ENCODE results near the gene PCED1B.

Gene PCED1B

GRCh38 chr12:47077206-47078085, 2.0 kb upstream of the PCED1B start:
- Histone ChIP-seq H3K4me1 (ENCODE audit: control insufficient read depth in 2 of 2, insufficient read depth in 2 of 2, low read length in 2 of 2) (peaks cover 0 to 4% of the 10 kb centered on the region in 2 donors), H3K36me3 (ENCODE audit: control insufficient read depth in 2 of 2, insufficient read depth in 2 of 2, low read length in 2 of 2) (no peaks in the 10 kb centered on the region), H3K27me3 (ENCODE audit: control insufficient read depth in 2 of 2, insufficient read depth in 2 of 2, low read length in 2 of 2) (peaks cover 4 to 10% of the 10 kb centered on the region in 2 donors), H3K9me3 (ENCODE audit: control insufficient read depth in 2 of 2, low read length in 2 of 2) (no peaks in the 10 kb centered on the region), H3K9ac (ENCODE audit: low read depth in 1 of 2, low read length in 2 of 2) (no peak overlapping the region), H3K27ac (ENCODE audit: low read depth in 2 of 2, low read length in 2 of 2) (no peak overlapping the region), H3K4me3 (ENCODE audit: low read length in 2 of 2) (peak overlapping the region in 1 of 2 donors; percentile 78)

GRCh38 chr12:47078086-47078395, 1.4 kb upstream of the PCED1B start:
- Histone ChIP-seq H3K36me3 (ENCODE audit: control insufficient read depth in 2 of 2, insufficient read depth in 2 of 2, low read length in 2 of 2) (no peaks in the 10 kb centered on the region), H3K4me3 (ENCODE audit: low read length in 2 of 2) (peak overlapping the region in 1 of 2 donors; percentile 78), H3K9ac (ENCODE audit: low read depth in 1 of 2, low read length in 2 of 2) (no peak overlapping the region), H3K9me3 (ENCODE audit: control insufficient read depth in 2 of 2, low read length in 2 of 2) (no peaks in the 10 kb centered on the region), H3K4me1 (ENCODE audit: control insufficient read depth in 2 of 2, insufficient read depth in 2 of 2, low read length in 2 of 2) (peaks cover 0 to 4% of the 10 kb centered on the region in 2 donors), H3K27me3 (ENCODE audit: control insufficient read depth in 2 of 2, insufficient read depth in 2 of 2, low read length in 2 of 2) (peaks cover 4 to 10% of the 10 kb centered on the region in 2 donors), H3K27ac (ENCODE audit: low read depth in 2 of 2, low read length in 2 of 2) (no peak overlapping the region)

GRCh38 chr12:47078733-47079467, 521 bp upstream of the PCED1B start:
- Histone ChIP-seq H3K9ac (ENCODE audit: low read depth in 1 of 2, low read length in 2 of 2) (peak overlapping the region; percentile 26 to 69), H3K36me3 (ENCODE audit: control insufficient read depth in 2 of 2, insufficient read depth in 2 of 2, low read length in 2 of 2) (no peaks in the 10 kb centered on the region), H3K27ac (ENCODE audit: low read depth in 2 of 2, low read length in 2 of 2) (peak overlapping the region; percentile 27 to 79), H3K4me1 (ENCODE audit: control insufficient read depth in 2 of 2, insufficient read depth in 2 of 2, low read length in 2 of 2) (peaks cover 0 to 4% of the 10 kb centered on the region in 2 donors), H3K4me3 (ENCODE audit: low read length in 2 of 2) (peak overlapping the region; percentile 75 to 78), H3K9me3 (ENCODE audit: control insufficient read depth in 2 of 2, low read length in 2 of 2) (no peaks in the 10 kb centered on the region), H3K27me3 (ENCODE audit: control insufficient read depth in 2 of 2, insufficient read depth in 2 of 2, low read length in 2 of 2) (peaks cover 4 to 10% of the 10 kb centered on the region in 2 donors)

- H3K27ac ChIP-seq (ENCODE audit: low read depth in 2 of 2, low read length in 2 of 2) = peak overlapping the region; percentile 79
- peaks cover 4 to 10% of the 10 kb centered on the region in 2 donors for H3K27me3 ChIP-seq (ENCODE audit: control insufficient read depth in 2 of 2, insufficient read depth in 2 of 2, low read length in 2 of 2)
- peaks cover 0 to 4% of the 10 kb centered on the region in 2 donors for H3K4me1 ChIP-seq (ENCODE audit: control insufficient read depth in 2 of 2, insufficient read depth in 2 of 2, low read length in 2 of 2)
- no peaks in the 10 kb centered on the region for H3K36me3 ChIP-seq (ENCODE audit: control insufficient read depth in 2 of 2, insufficient read depth in 2 of 2, low read length in 2 of 2)
- peak overlapping the region; percentile 69 for H3K9ac ChIP-seq (ENCODE audit: low read depth in 1 of 2, low read length in 2 of 2)
- H3K4me3 ChIP-seq (ENCODE audit: low read length in 2 of 2) = peak overlapping the region; percentile 75 to 78
- H3K9me3 ChIP-seq (ENCODE audit: control insufficient read depth in 2 of 2, low read length in 2 of 2) = no peaks in the 10 kb centered on the region
Observed at GRCh38 chr12:47079981-47080724, 732 bp downstream of the PCED1B start.

GRCh38 chr12:47080725-47081502, 1.5 kb downstream of the PCED1B start:
- Histone ChIP-seq H3K9ac (ENCODE audit: low read depth in 1 of 2, low read length in 2 of 2) (peak overlapping the region; percentile 69), H3K4me3 (ENCODE audit: low read length in 2 of 2) (peak overlapping the region; percentile 75 to 78), H3K27me3 (ENCODE audit: control insufficient read depth in 2 of 2, insufficient read depth in 2 of 2, low read length in 2 of 2) (peaks cover 4 to 10% of the 10 kb centered on the region in 2 donors), H3K4me1 (ENCODE audit: control insufficient read depth in 2 of 2, insufficient read depth in 2 of 2, low read length in 2 of 2) (peaks cover 0 to 4% of the 10 kb centered on the region in 2 donors), H3K9me3 (ENCODE audit: control insufficient read depth in 2 of 2, low read length in 2 of 2) (no peaks in the 10 kb centered on the region), H3K36me3 (ENCODE audit: control insufficient read depth in 2 of 2, insufficient read depth in 2 of 2, low read length in 2 of 2) (no peaks in the 10 kb centered on the region), H3K27ac (ENCODE audit: low read depth in 2 of 2, low read length in 2 of 2) (peak overlapping the region; percentile 79)

- Histone ChIP-seq H3K9ac (ENCODE audit: low read depth in 1 of 2, low read length in 2 of 2) (no peak overlapping the region), H3K9me3 (ENCODE audit: control insufficient read depth in 2 of 2, low read length in 2 of 2) (no peaks in the 10 kb centered on the region), H3K4me3 (ENCODE audit: low read length in 2 of 2) (no peak overlapping the region), H3K27me3 (ENCODE audit: control insufficient read depth in 2 of 2, insufficient read depth in 2 of 2, low read length in 2 of 2) (peaks cover 4 to 10% of the 10 kb centered on the region in 2 donors), H3K4me1 (ENCODE audit: control insufficient read depth in 2 of 2, insufficient read depth in 2 of 2, low read length in 2 of 2) (peaks cover 0 to 4% of the 10 kb centered on the region in 2 donors), H3K36me3 (ENCODE audit: control insufficient read depth in 2 of 2, insufficient read depth in 2 of 2, low read length in 2 of 2) (no peaks in the 10 kb centered on the region), H3K27ac (ENCODE audit: low read depth in 2 of 2, low read length in 2 of 2) (no peak overlapping the region)
Observed at GRCh38 chr12:47082283-47082682, 2.9 kb downstream of the PCED1B start.

GRCh38 chr12:47082796-47083621, 3.6 kb downstream of the PCED1B start:
- no peak overlapping the region for H3K4me3 ChIP-seq (ENCODE audit: low read length in 2 of 2)
- H3K36me3 ChIP-seq (ENCODE audit: control insufficient read depth in 2 of 2, insufficient read depth in 2 of 2, low read length in 2 of 2) = no peaks in the 10 kb centered on the region
- peaks cover 3 to 7% of the 10 kb centered on the region in 2 donors for H3K27me3 ChIP-seq (ENCODE audit: control insufficient read depth in 2 of 2, insufficient read depth in 2 of 2, low read length in 2 of 2)
- no peaks in the 10 kb centered on the region for H3K9me3 ChIP-seq (ENCODE audit: control insufficient read depth in 2 of 2, low read length in 2 of 2)
- no peak overlapping the region for H3K9ac ChIP-seq (ENCODE audit: low read depth in 1 of 2, low read length in 2 of 2)
- no peak overlapping the region for H3K27ac ChIP-seq (ENCODE audit: low read depth in 2 of 2, low read length in 2 of 2)
- H3K4me1 ChIP-seq (ENCODE audit: control insufficient read depth in 2 of 2, insufficient read depth in 2 of 2, low read length in 2 of 2) = peaks cover 0 to 4% of the 10 kb centered on the region in 2 donors

GRCh38 chr12:47084172-47084571, 4.8 kb downstream of the PCED1B start:
- Histone ChIP-seq H3K4me1 (ENCODE audit: control insufficient read depth in 2 of 2, insufficient read depth in 2 of 2, low read length in 2 of 2) (no peaks in the 10 kb centered on the region), H3K9ac (ENCODE audit: low read depth in 1 of 2, low read length in 2 of 2) (no peak overlapping the region), H3K36me3 (ENCODE audit: control insufficient read depth in 2 of 2, insufficient read depth in 2 of 2, low read length in 2 of 2) (no peaks in the 10 kb centered on the region), H3K4me3 (ENCODE audit: low read length in 2 of 2) (no peak overlapping the region), H3K27me3 (ENCODE audit: control insufficient read depth in 2 of 2, insufficient read depth in 2 of 2, low read length in 2 of 2) (no peaks in the 10 kb centered on the region), H3K27ac (ENCODE audit: low read depth in 2 of 2, low read length in 2 of 2) (no peak overlapping the region), H3K9me3 (ENCODE audit: control insufficient read depth in 2 of 2, low read length in 2 of 2) (no peaks in the 10 kb centered on the region)

- Histone ChIP-seq H3K9me3 (ENCODE audit: control insufficient read depth in 2 of 2, low read length in 2 of 2) (no peaks in the 10 kb centered on the region), H3K9ac (ENCODE audit: low read depth in 1 of 2, low read length in 2 of 2) (no peak overlapping the region), H3K4me1 (ENCODE audit: control insufficient read depth in 2 of 2, insufficient read depth in 2 of 2, low read length in 2 of 2) (no peaks in the 10 kb centered on the region), H3K4me3 (ENCODE audit: low read length in 2 of 2) (peak overlapping the region in 1 of 2 donors; percentile 4), H3K27ac (ENCODE audit: low read depth in 2 of 2, low read length in 2 of 2) (peak overlapping the region in 1 of 2 donors; percentile 3), H3K36me3 (ENCODE audit: control insufficient read depth in 2 of 2, insufficient read depth in 2 of 2, low read length in 2 of 2) (no peaks in the 10 kb centered on the region), H3K27me3 (ENCODE audit: control insufficient read depth in 2 of 2, insufficient read depth in 2 of 2, low read length in 2 of 2) (no peaks in the 10 kb centered on the region)
Observed at GRCh38 chr12:47085815-47086252, 6.4 kb downstream of the PCED1B start.

All from mucosa of rectum (tissue), 2 donors.